Testis (tissue), 3 donors: Measurements from ENCODE around the gene TCF20. TPM values are rescaled to one million over a fixed set of nuclear protein-coding genes. Genes with fewer than 3 reads are reported as not detected.

Experiments
- DNase-seq: peaks from one replicate; pipeline ENCODE4 v3.0.0-alpha.2; 2019
- H3K27ac ChIP-seq, 2 donors: fragments of 200-600 bp; sonication (generic); one replicate each; pipeline ENCODE4 v1.5.1; 2019
- H3K27me3 ChIP-seq: fragments of 200-600 bp; sonication (generic); one replicate; pipeline ENCODE4 v1.5.1; 2019
- H3K36me3 ChIP-seq: fragments of 200-600 bp; sonication (generic); one replicate; pipeline ENCODE4 v1.5.1; 2017; ENCODE audit warnings: low read depth; ENCODE audit errors: missing control alignments
- H3K4me1 ChIP-seq: fragments of 200-600 bp; sonication (generic); one replicate; pipeline ENCODE4 v1.5.1; 2019
- H3K4me3 ChIP-seq, 2 donors: fragments of 200-600 bp; sonication (generic); one replicate each; pipeline ENCODE4 v1.5.1; 2017 to 2019
- H3K9me3 ChIP-seq: fragments of 200-600 bp; sonication (generic); one replicate; pipeline ENCODE4 v1.5.1; 2017
- CTCF ChIP-seq, 3 experiments: fragments of 450-650 bp in 2 of 3; fragments of 200-600 bp in 1 of 3; sonication (generic) in 1 of 3; IDR thresholded peaks; one replicate each; pipeline ENCODE4 v1.5.1; 2016 to 2019; ENCODE audit warnings: antibody characterized with exemption in 3 of 3, mild to moderate bottlenecking in 2 of 3, moderate library complexity in 1 of 3
- POLR2A ChIP-seq: fragments of 450-650 bp; IDR thresholded peaks from one replicate; pipeline ENCODE4 v1.6.1; 2017; ENCODE audit warnings: antibody characterized with exemption, mild to moderate bottlenecking, moderate library complexity
- WGBS, 2 donors: methylation state at CpG; one replicate each; pipeline ENCODE4 v1.1.5; 2018; 5-methylcytosine and 5-hydroxymethylcytosine counted together
- intact Hi-C: fragments of 100-400 bp; cut with DNase I; formaldehyde crosslinking; loops from one replicate; pipeline ENCODE4 v1.15.1; 2023; ENCODE audit warnings: low total_unique reads
- polyA plus RNA-seq: library from polyadenylated mRNA; stranded (reverse); fragments of 350-450 nt; fragmentation: Illumina TruSeq; extraction: RNeasy Lipid Tissue Mini Kit (QIAGEN cat#74804); gene quantifications from one replicate; pipeline ENCODE4 v1.2.3, GENCODE V29; 2014; ENCODE audit warnings: low read depth, low replicate concordance; ENCODE audit not compliant: insufficient read depth
- total RNA-seq, 2 donors: library from RNA; depleted of rRNA; stranded (reverse); fragments of >200 nt; gene quantifications; one replicate each; pipeline ENCODE4 v1.2.3, GENCODE V29; 2016

The TCF20 gene
- total and polyA plus RNA-seq, 3 donors from 2014 or later: 40.5 to 44.8 (median 41.6) TPM

DNA sequence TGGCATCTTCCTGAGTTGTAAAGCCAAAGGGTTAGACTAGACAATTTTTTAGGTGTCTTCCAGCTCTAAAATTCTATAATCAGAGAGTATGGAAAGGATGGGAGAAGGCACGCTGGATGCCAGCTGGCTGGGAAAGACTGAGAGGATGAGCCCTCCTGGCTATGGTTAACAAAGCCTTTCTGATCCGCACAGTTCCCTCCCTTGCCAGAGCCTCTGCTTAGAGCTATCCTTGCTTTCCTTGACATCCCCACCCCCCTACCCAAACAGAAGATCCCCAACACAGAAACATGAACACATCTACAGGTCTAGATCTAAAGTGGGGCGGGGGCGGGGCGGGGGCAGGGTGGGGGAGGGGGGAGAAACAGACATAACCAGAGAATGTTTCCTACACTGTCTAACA lies 6.5 kb downstream of the TCF20 start:
- Histone ChIP-seq H3K9me3 (no peaks in the 10 kb centered on the region), H3K36me3 (no peaks in the 10 kb centered on the region), H3K27me3 (no peaks in the 10 kb centered on the region), H3K4me1 (peaks cover 3% of the 10 kb centered on the region), H3K27ac (no peak overlapping the region), H3K4me3 (no peak overlapping the region)
- 86 to 94% methylated on average over 5 of the region's 5 CpGs for WGBS, 2 donors
- intact Hi-C loops: no loop called here
- no peak for DNase-seq
- TF ChIP-seq POLR2A: no peak
- no peak for TF ChIP-seq CTCF (IDR thresholded peaks at IDR 0.05)

DNA sequence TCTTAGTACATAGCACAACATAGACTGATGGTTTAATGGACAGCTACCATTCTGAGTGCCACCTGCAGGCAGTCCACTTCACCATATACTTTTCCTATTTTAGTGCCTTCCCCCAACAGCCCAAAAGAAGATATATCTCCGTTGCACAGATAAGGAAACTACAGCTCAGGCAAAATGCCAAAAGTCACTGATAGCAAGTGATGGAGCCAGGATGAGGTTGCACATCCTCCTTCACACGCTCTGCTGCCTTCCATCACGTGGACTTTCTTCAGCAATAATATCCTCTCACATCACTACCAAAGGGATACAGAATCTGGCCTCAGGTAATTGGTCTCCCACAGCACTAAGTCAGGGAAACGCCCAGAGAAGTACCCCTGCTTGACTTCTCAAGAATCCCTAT lies 7.5 kb downstream of the TCF20 start:
- H3K27ac ChIP-seq: no peak overlapping the region
- no peak overlapping the region for H3K4me3 ChIP-seq
- intact Hi-C loops: no loop called here
- H3K4me1 ChIP-seq: no peaks in the 10 kb centered on the region
- no peaks in the 10 kb centered on the region for H3K9me3 ChIP-seq
- WGBS, 2 donors: 70 to 82% methylated on average over 4 of the region's 4 CpGs
- no peak for TF ChIP-seq POLR2A
- no peaks in the 10 kb centered on the region for H3K27me3 ChIP-seq
- DNase-seq: no peak
- no peaks in the 10 kb centered on the region for H3K36me3 ChIP-seq

DNA sequence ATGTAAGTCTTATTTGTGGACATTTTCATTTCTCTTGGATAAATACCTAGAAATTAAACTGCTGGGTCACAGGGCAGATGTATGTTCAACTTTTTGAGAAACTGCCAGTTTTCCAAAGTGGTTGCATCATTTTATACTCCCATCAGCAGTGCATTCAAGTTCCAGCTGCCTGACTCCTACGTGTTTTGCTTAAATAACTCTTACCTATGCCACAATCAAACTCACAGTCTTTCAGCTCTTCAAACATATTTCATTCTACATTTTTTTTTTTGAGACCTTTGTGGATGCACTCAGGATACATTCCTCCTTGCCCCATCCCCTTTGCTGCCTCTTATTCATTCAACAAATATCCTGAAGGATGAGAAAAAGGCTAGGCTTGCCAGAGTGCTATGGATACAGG lies 9.2 kb downstream of the TCF20 start:
- no peaks in the 10 kb centered on the region for H3K4me1 ChIP-seq
- no peak for DNase-seq
- no peaks in the 10 kb centered on the region for H3K9me3 ChIP-seq
- H3K27me3 ChIP-seq: no peaks in the 10 kb centered on the region
- no peak overlapping the region for H3K4me3 ChIP-seq
- intact Hi-C loops: no loop called here
- no peak for TF ChIP-seq CTCF (IDR thresholded peaks at IDR 0.05)
- no peaks in the 10 kb centered on the region for H3K36me3 ChIP-seq
- 81 to 98% methylated on average over 1 of the region's 1 CpG for WGBS, 2 donors
- no peak overlapping the region for H3K27ac ChIP-seq

DNA sequence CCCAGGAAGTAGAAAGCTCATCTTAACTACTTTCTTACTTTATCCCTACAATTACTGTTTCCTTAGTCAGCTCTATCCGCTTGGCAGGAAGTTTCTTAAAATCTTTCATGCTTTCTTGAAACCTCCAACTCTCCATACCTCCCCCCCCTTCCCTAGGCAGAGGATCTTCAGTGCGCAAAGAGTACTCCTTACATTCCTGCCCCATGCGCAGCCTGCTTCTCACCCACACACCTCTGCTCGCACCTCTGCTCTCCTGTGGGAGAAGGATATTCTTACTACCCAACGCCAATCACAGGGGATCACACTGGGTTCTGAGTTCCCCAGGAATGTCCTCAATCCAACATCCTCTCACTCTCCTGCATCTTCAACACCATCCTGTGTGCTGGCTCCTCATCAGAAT lies 12.3 kb downstream of the TCF20 start:
- Histone ChIP-seq H3K9me3 (no peaks in the 10 kb centered on the region), H3K27me3 (no peaks in the 10 kb centered on the region), H3K27ac (no peak overlapping the region), H3K4me1 (no peaks in the 10 kb centered on the region), H3K36me3 (no peaks in the 10 kb centered on the region), H3K4me3 (no peak overlapping the region)
- TF ChIP-seq CTCF (IDR thresholded peaks at IDR 0.05) (no peak), POLR2A (no peak)
- no peak for DNase-seq
- WGBS, 2 donors: 84 to 94% methylated on average over 5 of the region's 5 CpGs
- intact Hi-C loops: no loop called here

- Histone ChIP-seq H3K9me3 (no peaks in the 10 kb centered on the region), H3K27ac (no peak overlapping the region), H3K27me3 (no peaks in the 10 kb centered on the region), H3K4me1 (no peaks in the 10 kb centered on the region), H3K4me3 (no peak overlapping the region), H3K36me3 (no peaks in the 10 kb centered on the region)
- 91 to 92% methylated on average over 2 of the region's 2 CpGs for WGBS, 2 donors
- intact Hi-C loops: no loop called here
- TF ChIP-seq POLR2A (no peak), CTCF (IDR thresholded peaks at IDR 0.05) (no peak)
- DNase-seq: no peak
Observed at GRCh38 chr22:42257386-42257785, 13.1 kb downstream of the TCF20 start.
